H1 (cell line): ENCODE results near the gene GUCY2D. TPM values are rescaled to one million over a fixed set of nuclear protein-coding genes. Genes with fewer than 3 reads are reported as not detected.

Experiments used
- CTCF ChIA-PET: fragments of 300-600 bp; sonication (Branson Sonifier 250); formaldehyde crosslinking; loops from one replicate; lab custom pipeline; 2021; ENCODE audit not compliant: partially characterized antibody; lab: Charles Lee
- POLR2A ChIA-PET: fragments of 300-600 bp; sonication (Branson Sonifier 250); formaldehyde crosslinking; loops from one replicate; lab custom pipeline; 2021; ENCODE audit warnings: inconsistent platforms; ENCODE audit not compliant: partially characterized antibody; lab: Charles Lee
- DNase-seq, 2 experiments: peaks; one replicate each; pipeline versions ENCODE4 v3.0.0 to v3.0.0-alpha.2; 2010 to 2022; ENCODE audit warnings: low spot score in 2 of 2, low read depth in 1 of 2, mixed read lengths in 1 of 2
- FAIRE-seq: peaks from 2 replicates; lab custom pipeline; 2011; peaks lifted over from hg19 to GRCh38; lab: Jason Lieb, UNC
- H2AFZ ChIP-seq: 2 replicates; pipeline ENCODE4 v1.8.1; 2012; ENCODE audit warnings: low read length, inconsistent platforms
- H2AK5ac ChIP-seq: 2 replicates; pipeline ENCODE4 v1.6.1; 2013; ENCODE audit warnings: low read depth, low read length
- H2BK120ac ChIP-seq: replicated peaks from 2 replicates; pipeline ENCODE3; 2013; ENCODE audit warnings: low read depth, low read length, inconsistent platforms
- H2BK12ac ChIP-seq: 2 replicates; pipeline ENCODE4 v1.6.1; 2013; ENCODE audit warnings: low read depth, low read length
- H2BK15ac ChIP-seq: 2 replicates; pipeline ENCODE4 v1.6.1; 2013; ENCODE audit warnings: low read length
- H2BK20ac ChIP-seq: 2 replicates; pipeline ENCODE4 v1.6.1; 2013; ENCODE audit warnings: low read length
- H2BK5ac ChIP-seq: 2 replicates; pipeline ENCODE4 v1.6.1; 2013; ENCODE audit warnings: low read depth, low read length
- H3K14ac ChIP-seq: 2 replicates; pipeline ENCODE4 v1.6.1; 2013; ENCODE audit warnings: inconsistent platforms; ENCODE audit not compliant: insufficient read length
- H3K18ac ChIP-seq: 2 replicates; pipeline ENCODE4 v1.6.1; 2013; ENCODE audit warnings: low read length; ENCODE audit errors: extremely low read depth
- H3K23ac ChIP-seq: 2 replicates; pipeline ENCODE4 v1.6.1; 2013; ENCODE audit warnings: inconsistent platforms; ENCODE audit not compliant: insufficient read length
- H3K23me2 ChIP-seq: 2 replicates; pipeline ENCODE4 v1.6.1; 2013; ENCODE audit warnings: low read depth, low read length
- H3K27ac ChIP-seq: 2 replicates; pipeline ENCODE4 v1.6.1; 2011; ENCODE audit warnings: low read depth, low read length, inconsistent platforms
- H3K27me3 ChIP-seq, 4 experiments: replicated peaks in 1 of 4; 1 replicate in 1 of 4; 2 replicates in 3 of 4; pipeline versions ENCODE4 v1.6.1 to v1.8.1; 2011 to 2013; ENCODE audit warnings: low read length in 3 of 4, mild to moderate bottlenecking in 3 of 4, inconsistent platforms in 2 of 4, mixed read lengths in 2 of 4, moderate library complexity in 1 of 4; ENCODE audit not compliant: control insufficient read depth in 3 of 4, insufficient read depth in 3 of 4; ENCODE audit errors: extremely low read depth in 1 of 4
- H3K36me3 ChIP-seq, 4 experiments: 2 replicates each; pipeline versions ENCODE4 v1.6.1 to v1.8.1; 2011 to 2013; ENCODE audit warnings: mild to moderate bottlenecking in 4 of 4, low read length in 3 of 4, moderate library complexity in 2 of 4, control low read depth in 1 of 4, inconsistent platforms in 1 of 4; ENCODE audit not compliant: insufficient read depth in 4 of 4, control insufficient read depth in 2 of 4
- H3K4ac ChIP-seq: replicated peaks from 2 replicates; pipeline ENCODE3; 2013; ENCODE audit warnings: low read length, low read depth, mixed read lengths, inconsistent platforms; ENCODE audit not compliant: insufficient read length
- H3K4me1 ChIP-seq, 4 experiments: replicated peaks in 1 of 4; 1 replicate in 1 of 4; 2 replicates in 3 of 4; pipeline versions ENCODE4 v1.6.1 to v1.8.1; 2011 to 2013; ENCODE audit warnings: low read length in 3 of 4, inconsistent platforms in 2 of 4, mixed read lengths in 1 of 4; ENCODE audit not compliant: insufficient read depth in 4 of 4, control insufficient read depth in 3 of 4
- H3K4me2 ChIP-seq, 2 experiments: 2 replicates each; pipeline versions ENCODE4 v1.6.1 to v1.8.1; 2011 to 2013; ENCODE audit warnings: low read depth in 2 of 2, low read length in 2 of 2, control low read depth in 1 of 2, inconsistent platforms in 1 of 2, mild to moderate bottlenecking in 1 of 2; ENCODE audit not compliant: insufficient read depth in 1 of 2
- H3K4me3 ChIP-seq, 4 experiments: fragments of 200-600, 300-600 bp in 1 of 4; sonication (generic), shearing (Covaris generic), sonication (Bioruptor Twin) in 1 of 4; 2 replicates each; pipeline versions ENCODE4 v1.5.1 to v1.8.1; 2011 to 2016; ENCODE audit warnings: low read length in 4 of 4, low read depth in 3 of 4, control low read depth in 2 of 4, inconsistent platforms in 2 of 4, mild to moderate bottlenecking in 2 of 4, mixed read lengths in 1 of 4, moderate library complexity in 1 of 4; ENCODE audit not compliant: insufficient read depth in 2 of 4; ENCODE audit errors: extremely low read depth in 1 of 4
- H3K56ac ChIP-seq: replicated peaks from 2 replicates; pipeline ENCODE3; 2013; ENCODE audit warnings: low read depth, mild to moderate bottlenecking, mixed read lengths, low read length, inconsistent platforms; ENCODE audit not compliant: insufficient read length
- H3K79me1 ChIP-seq: 2 replicates; pipeline ENCODE4 v1.6.1; 2013; ENCODE audit warnings: low read depth, low read length, control low read depth
- H3K79me2 ChIP-seq, 2 experiments: 2 replicates each; pipeline versions ENCODE4 v1.6.1 to v1.8.1; 2012 to 2013; ENCODE audit warnings: low read length in 2 of 2, mild to moderate bottlenecking in 2 of 2, inconsistent platforms in 1 of 2; ENCODE audit not compliant: insufficient read depth in 2 of 2, control insufficient read depth in 1 of 2
- H3K9ac ChIP-seq, 4 experiments: replicated peaks in 1 of 4; 1 replicate in 1 of 4; 2 replicates in 3 of 4; pipeline versions ENCODE4 v1.6.1 to v1.8.1; 2011 to 2013; ENCODE audit warnings: low read depth in 3 of 4, low read length in 3 of 4, control low read depth in 2 of 4, mild to moderate bottlenecking in 2 of 4, moderate library complexity in 2 of 4, inconsistent platforms in 1 of 4; ENCODE audit errors: extremely low read depth in 1 of 4
- H3K9me3 ChIP-seq, 2 experiments: 2 replicates each; pipeline versions ENCODE4 v1.6.1 to v1.8.1; 2012 to 2013; ENCODE audit warnings: mild to moderate bottlenecking in 2 of 2, moderate library complexity in 2 of 2, control low read depth in 1 of 2, inconsistent platforms in 1 of 2, low read depth in 1 of 2, low read length in 1 of 2, mixed read lengths in 1 of 2; ENCODE audit not compliant: insufficient read depth in 2 of 2
- H4K20me1 ChIP-seq, 2 experiments: replicated peaks in 1 of 2; 2 replicates each; pipeline versions ENCODE3 to v1.8.1; 2011 to 2013; ENCODE audit warnings: inconsistent platforms in 2 of 2, low read length in 2 of 2, mild to moderate bottlenecking in 1 of 2; ENCODE audit not compliant: insufficient read depth in 2 of 2, control insufficient read depth in 1 of 2
- H4K5ac ChIP-seq: 2 replicates; pipeline ENCODE4 v1.6.1; 2013; ENCODE audit warnings: low read length, low read depth, mixed read lengths, inconsistent platforms; ENCODE audit not compliant: insufficient read length
- H4K8ac ChIP-seq: 2 replicates; pipeline ENCODE4 v1.8.0; 2013; ENCODE audit warnings: mild to moderate bottlenecking, moderate library complexity, low read length, inconsistent platforms; ENCODE audit not compliant: insufficient read depth; ENCODE audit errors: extremely low read depth
- H4K91ac ChIP-seq: replicated peaks from 2 replicates; pipeline ENCODE3; 2013; ENCODE audit warnings: low read length, mixed read lengths, inconsistent platforms; ENCODE audit not compliant: insufficient read length
- CTBP2 ChIP-seq: IDR thresholded peaks from 2 replicates; pipeline ENCODE4 v1.7.0; 2011; ENCODE audit warnings: borderline replicate concordance, mild to moderate bottlenecking, moderate library complexity, mixed read lengths, low read length; ENCODE audit not compliant: insufficient read depth, insufficient read length
- FOSL1 ChIP-seq: IDR thresholded peaks from 2 replicates; pipeline ENCODE4 v1.6.1; 2011; ENCODE audit warnings: mild to moderate bottlenecking, low read depth, low read length, moderate library complexity; ENCODE audit not compliant: insufficient read depth
- NANOG ChIP-seq: IDR thresholded peaks from 2 replicates; pipeline ENCODE4 v1.6.1; 2011; ENCODE audit warnings: low read length, low read depth, mild to moderate bottlenecking, inconsistent platforms; ENCODE audit not compliant: insufficient read depth, poor library complexity, severe bottlenecking
- SIRT6 ChIP-seq: IDR thresholded peaks from one replicate; pipeline ENCODE4 v1.7.1; 2012; ENCODE audit warnings: low read length, inconsistent platforms
- TBP ChIP-seq: IDR thresholded peaks from 2 replicates; pipeline ENCODE4 v1.6.1; 2011; ENCODE audit warnings: low read depth, low read length, improper control_type of control experiment
- WGBS, 2 experiments: shearing (Covaris generic) in 1 of 2; methylation state at CpG; one replicate each; pipeline versions ENCODE4 v1.1.6 to v1.1.7; 2013 to 2015; ENCODE audit warnings: low lambda C conversion rate in 2 of 2, mixed read lengths in 2 of 2, inconsistent platforms in 1 of 2, low coverage in 1 of 2, missing lambda C conversion rate in 1 of 2; ENCODE audit not compliant: insufficient replicate concordance in 2 of 2, insufficient coverage in 1 of 2, insufficient read length in 1 of 2; ENCODE audit errors: extremely low coverage in 1 of 2, missing lambda C conversion rate in 1 of 2; 5-methylcytosine and 5-hydroxymethylcytosine counted together
- polyA plus RNA-seq, 7 experiments: library from polyadenylated mRNA; depleted of rRNA in 3 of 7; stranded (reverse) in 5 of 7; unstranded in 2 of 7; fragments of >200 nt in 5 of 7; fragments of 200-250 nt in 2 of 7; gene quantifications; 1 replicate in 5 of 7; 2 replicates in 1 of 7; 4 replicates in 1 of 7; pipeline versions ENCODE4 v1.2.1 to v1.2.3, GENCODE V29; 2011 to 2013; ENCODE audit warnings: missing spikeins in 2 of 7, mixed read lengths in 2 of 7
- total RNA-seq: library from RNA; stranded (reverse); fragmentation: NEBNext Ultra II Directional; extraction: Animal tissue kit (Norgen Biotek cat#: 25700); gene quantifications from 2 replicates; pipeline ENCODE4 v1.2.1, GENCODE V29; 2021

The GUCY2D gene
- total and polyA plus RNA-seq, 2 of the 8 experiments (the other 6 are each of a cell fraction or from before 2014, with no cell fraction given), result 0.20 to 0.48 TPM

- Histone ChIP-seq H4K91ac (no peak overlapping the region), H3K79me1 (no peaks in the 10 kb centered on the region; the same call in 1 of the 2 replicates), H3K79me2 (no peaks in the 10 kb centered on the region), H3K4me3 (peak overlapping the region in 1 of 4 experiments; percentile 50; a peak in 2 of 8 replicates), H4K8ac (no peak overlapping the region), H2BK15ac (peak overlapping the region; percentile 53), H2BK20ac (peak overlapping the region; percentile 80; the same call in 1 of the 2 replicates), H3K18ac (peak overlapping the region; percentile 87), H3K36me3 (no peaks in the 10 kb centered on the region), H2BK5ac (peak overlapping the region; percentile 30; the same call in 1 of the 2 replicates), H3K23me2 (peaks cover 9% of the 10 kb centered on the region; the same call in 1 of the 2 replicates), H3K56ac (no peak overlapping the region), H2BK120ac (no peak overlapping the region), H3K27me3 (peaks cover 5 to 31% (median 24%) of the 10 kb centered on the region in 4 experiments; a peak in 6 of 7 replicates), H3K9ac (no peak overlapping the region), H2AK5ac (peak overlapping the region; percentile 58; the same call in 1 of the 2 replicates), H2BK12ac (peak overlapping the region; percentile 87; the same call in 1 of the 2 replicates), H3K9me3 (no peaks in the 10 kb centered on the region), H3K23ac (no peak overlapping the region), H2AFZ (no peak overlapping the region), H4K20me1 (peaks cover 2 to 4% of the 10 kb centered on the region in 2 experiments), H3K4ac (no peak overlapping the region), H3K27ac (no peak overlapping the region), H3K4me1 (peaks cover 7 to 29% (median 14%) of the 10 kb centered on the region in 4 experiments), H3K4me2 (peak overlapping the region; percentile 36 to 86; a peak in 3 of 4 replicates), H3K14ac (no peak overlapping the region), H4K5ac (no peak overlapping the region)
- DNase-seq, result no peak
- POLR2A ChIA-PET, result interaction anchor here (1.0 to 1.7 kb wide), 4 partner anchors 10 to 157 kb away, joined by 3 to 4 read pairs (median 4); no protein-coding TSS in a partner anchor
- no peak for TF ChIP-seq FOSL1
- TF ChIP-seq NANOG, result no peak
- TF ChIP-seq SIRT6, result no peak
- TF ChIP-seq CTBP2, result no peak
- TF ChIP-seq TBP, result no peak
- 58% methylated on average over 4 of the region's 6 CpGs; no CpG with 5 or more reads in 1 of the 2 experiments for WGBS, 2 experiments
- CTCF ChIA-PET, result interaction anchor here (1.0 to 11.6 kb wide), 5 partner anchors 10 to 59 kb away, joined by 3 to 270 read pairs (median 5); partner anchors contain the start of genes ALOXE3 and HES7
- FAIRE-seq, result no peak
Observed at GRCh38 chr17:8064561-8065019, 62.2 kb downstream of the GUCY2D start.
